Body of pancreas (tissue), 4 donors: ENCODE measurements around the gene CDH15.

Source experiments
- CTCF ChIP-seq, 7 experiments: fragments of 450-650 bp in 4 of 7; fragments of 200-600 bp in 3 of 7; sonication (generic) in 3 of 7; IDR thresholded peaks; one replicate each; pipeline ENCODE4 v1.5.1; 2016 to 2019; ENCODE audit warnings: antibody characterized with exemption in 7 of 7
- POLR2A ChIP-seq, 3 donors: fragments of 450-650 bp; IDR thresholded peaks; one replicate each; pipeline ENCODE4 v1.6.1; 2016; ENCODE audit warnings: antibody characterized with exemption in 3 of 3, mild to moderate bottlenecking in 2 of 3

- TF ChIP-seq CTCF (IDR thresholded peaks at IDR 0.05): no peak
- TF ChIP-seq POLR2A (IDR thresholded peaks at IDR 0.05): no peak
Observed at GRCh38 chr16:89193576-89194293, 22.2 kb downstream of the CDH15 start.
